ENCODE results near the gene ADAM22. TPM values are rescaled to one million over a fixed set of nuclear protein-coding genes. Genes with fewer than 3 reads are reported as not detected.

Gene ADAM22
- total RNA-seq, 2 donors from 2014 or later = 1.0 to 3.6 TPM

- 81 to 89% methylated on average over 3 of the region's 3 CpGs for WGBS, 2 donors
- no peak for DNase-seq
- no peaks in the 10 kb centered on the region for H3K4me1 ChIP-seq
- TF ChIP-seq POLR2A (IDR thresholded peaks at IDR 0.05) = no peak
- no peak for TF ChIP-seq CTCF (IDR thresholded peaks at IDR 0.05)
- intact Hi-C loops (cut with DNase I) = no loop called here
- no peak for ATAC-seq
- no peak overlapping the region for H3K4me3 ChIP-seq
- no peaks in the 10 kb centered on the region for H3K9me3 ChIP-seq
- H3K27ac ChIP-seq = no peak overlapping the region
- no peaks in the 10 kb centered on the region for H3K27me3 ChIP-seq
- H3K36me3 ChIP-seq (replicated peaks in 1 of 2; ENCODE audit: insufficient read depth in 1 of 2, low read depth in 2 of 2) = no peaks in the 10 kb centered on the region
Observed at GRCh38 chr7:87959336-87959735, 25.3 kb downstream of the ADAM22 start.

- 50 to 59% methylated on average over 1 of the region's 1 CpG for WGBS, 2 donors
- intact Hi-C loops (cut with DNase I) = no loop called here
- no peak for ATAC-seq
Observed at GRCh38 chr7:87960239-87960638, 26.2 kb downstream of the ADAM22 start.

GRCh38 chr7:87961754-87962153 lies 27.7 kb downstream of the ADAM22 start:
- no peak for DNase-seq
- 69 to 72% methylated on average over 1 of the region's 1 CpG for WGBS, 2 donors
- no peak for TF ChIP-seq CTCF (IDR thresholded peaks at IDR 0.05)
- H3K4me1 ChIP-seq = no peaks in the 10 kb centered on the region
- no peaks in the 10 kb centered on the region for H3K36me3 ChIP-seq (replicated peaks in 1 of 2; ENCODE audit: insufficient read depth in 1 of 2, low read depth in 2 of 2)
- intact Hi-C loops (cut with DNase I) = no loop called here
- no peak overlapping the region for H3K27ac ChIP-seq
- no peaks in the 10 kb centered on the region for H3K27me3 ChIP-seq
- no peak for ATAC-seq
- H3K9me3 ChIP-seq = no peaks in the 10 kb centered on the region
- H3K4me3 ChIP-seq = no peak overlapping the region

More at GRCh38 chr7:87960239-87960638, 26.2 kb downstream of the ADAM22 start:
- H3K27me3 ChIP-seq = no peaks in the 10 kb centered on the region
- no peak for DNase-seq
- no peak overlapping the region for H3K27ac ChIP-seq
- no peaks in the 10 kb centered on the region for H3K4me1 ChIP-seq
- no peaks in the 10 kb centered on the region for H3K9me3 ChIP-seq
- TF ChIP-seq POLR2A (IDR thresholded peaks at IDR 0.05) = no peak
- TF ChIP-seq CTCF (IDR thresholded peaks at IDR 0.05) = no peak
- H3K4me3 ChIP-seq = no peak overlapping the region
- no peaks in the 10 kb centered on the region for H3K36me3 ChIP-seq (replicated peaks in 1 of 2; ENCODE audit: insufficient read depth in 1 of 2, low read depth in 2 of 2)

GRCh38 chr7:87966271-87966670 lies 32.2 kb downstream of the ADAM22 start:
- 73 to 79% methylated on average over 2 of the region's 2 CpGs for WGBS, 2 donors
- DNase-seq (no peak), ATAC-seq (no peak)
- H3K36me3 ChIP-seq (replicated peaks in 1 of 2; ENCODE audit: insufficient read depth in 1 of 2, low read depth in 2 of 2) = no peaks in the 10 kb centered on the region
- H3K27me3 ChIP-seq = no peaks in the 10 kb centered on the region
- intact Hi-C loops (cut with DNase I) = no loop called here
- no peak overlapping the region for H3K4me3 ChIP-seq
- TF ChIP-seq CTCF (IDR thresholded peaks at IDR 0.05) = no peak
- TF ChIP-seq POLR2A (IDR thresholded peaks at IDR 0.05) = no peak
- H3K27ac ChIP-seq = no peak overlapping the region
- H3K9me3 ChIP-seq = no peaks in the 10 kb centered on the region
- no peaks in the 10 kb centered on the region for H3K4me1 ChIP-seq

GRCh38 chr7:87968021-87968420 lies 34.0 kb downstream of the ADAM22 start:
- Histone ChIP-seq H3K27ac (no peak overlapping the region), H3K4me1 (no peaks in the 10 kb centered on the region), H3K9me3 (no peaks in the 10 kb centered on the region), H3K36me3 (replicated peaks in 1 of 2; ENCODE audit: insufficient read depth in 1 of 2, low read depth in 2 of 2) (no peaks in the 10 kb centered on the region), H3K27me3 (no peaks in the 10 kb centered on the region), H3K4me3 (no peak overlapping the region)
- TF ChIP-seq POLR2A (IDR thresholded peaks at IDR 0.05) (no peak), CTCF (IDR thresholded peaks at IDR 0.05) (no peak)
- ATAC-seq (no peak), DNase-seq (no peak)
- intact Hi-C loops (cut with DNase I) = no loop called here
- 86 to 92% methylated on average over 1 of the region's 1 CpG for WGBS, 2 donors
